ENCODE results near the gene ATP2C1. TPM values are rescaled to one million over a fixed set of nuclear protein-coding genes. Genes with fewer than 3 reads are reported as not detected.

Gene ATP2C1
- total and polyA plus RNA-seq, 2 donors (not counting 3 experiments of a cell fraction or from before 2014, with no cell fraction given) = 50.1 to 73.3 TPM

- intact Hi-C loops (cut with micrococcal nuclease) = no loop called here
- no peak overlapping the region for H3K4me3 ChIP-seq (replicated peaks in 1 of 3; ENCODE audit: insufficient read depth in 1 of 3, low read depth in 1 of 3, low read length in 3 of 3)
- H2AFZ ChIP-seq (ENCODE audit: low read depth, low read length) = no peak overlapping the region
- dilution Hi-C loops (cut with MboI; ENCODE audit: extremely low pct_ligation_motif_present, low sequenced_read_pairs) = no loop called here
- ChIA-PET CTCF (interaction anchor here (0.6 to 0.8 kb wide), 2 partner anchors 47 to 264 kb away, joined by 3 read pairs; no protein-coding TSS in a partner anchor), POLR2A (no interaction called here)
- FAIRE-seq (no peak), DNase-seq (ENCODE audit: low read depth, low spot score) (no peak)
- H3K36me3 ChIP-seq (ENCODE audit: control insufficient read depth in 2 of 2, extremely low read depth in 1 of 2, insufficient read depth in 2 of 2, low read length in 2 of 2) = no peaks in the 10 kb centered on the region
- H4K20me1 ChIP-seq (replicated peaks; ENCODE audit: control insufficient read depth, extremely low read depth, insufficient read depth, low read length) = peaks cover 3% of the 10 kb centered on the region
- H3K9me1 ChIP-seq (replicated peaks; ENCODE audit: control insufficient read depth, extremely low read depth, insufficient read depth, low read length) = no peaks in the 10 kb centered on the region
- peaks cover 7% of the 10 kb centered on the region for H3K4me1 ChIP-seq (ENCODE audit: control insufficient read depth, extremely low read depth, insufficient read depth, low read length)
- no peak overlapping the region for H3K4me2 ChIP-seq (ENCODE audit: insufficient read depth, low read length)
- peaks cover 99% of the 10 kb centered on the region for H3K79me2 ChIP-seq (ENCODE audit: control insufficient read depth, insufficient read depth, low read length)
- H3K9me3 ChIP-seq (replicated peaks; ENCODE audit: control insufficient read depth, insufficient read depth, low read length) = no peaks in the 10 kb centered on the region
- BruUV-seq (replicated peaks) = no TSS peak
- no peak for TF ChIP-seq MAX (IDR thresholded peaks at IDR 0.05; ENCODE audit: insufficient read depth, insufficient read length)
- no peak overlapping the region for H3K9ac ChIP-seq (replicated peaks; ENCODE audit: extremely low read depth, insufficient read depth, low read length)
- no peaks in the 10 kb centered on the region for H3K27me3 ChIP-seq (ENCODE audit: control insufficient read depth in 2 of 2, insufficient read depth in 2 of 2, low read length in 2 of 2)
- no peak overlapping the region for H3K27ac ChIP-seq (ENCODE audit: insufficient read depth, low read depth, low read length)
Observed at GRCh38 chr3:130903412-130903908, 9.6 kb downstream of the ATP2C1 start.

GRCh38 chr3:130904491-130904890, 10.6 kb downstream of the ATP2C1 start:
- Histone ChIP-seq H3K9ac (replicated peaks; ENCODE audit: extremely low read depth, insufficient read depth, low read length) (no peak overlapping the region), H3K79me2 (ENCODE audit: control insufficient read depth, insufficient read depth, low read length) (peaks cover 99% of the 10 kb centered on the region), H2AFZ (ENCODE audit: low read depth, low read length) (no peak overlapping the region), H3K27me3 (ENCODE audit: control insufficient read depth in 2 of 2, insufficient read depth in 2 of 2, low read length in 2 of 2) (no peaks in the 10 kb centered on the region), H3K36me3 (ENCODE audit: control insufficient read depth in 2 of 2, extremely low read depth in 1 of 2, insufficient read depth in 2 of 2, low read length in 2 of 2) (no peaks in the 10 kb centered on the region), H3K9me3 (replicated peaks; ENCODE audit: control insufficient read depth, insufficient read depth, low read length) (no peaks in the 10 kb centered on the region), H4K20me1 (replicated peaks; ENCODE audit: control insufficient read depth, extremely low read depth, insufficient read depth, low read length) (peaks cover 10% of the 10 kb centered on the region), H3K4me1 (ENCODE audit: control insufficient read depth, extremely low read depth, insufficient read depth, low read length) (peaks cover 7% of the 10 kb centered on the region), H3K9me1 (replicated peaks; ENCODE audit: control insufficient read depth, extremely low read depth, insufficient read depth, low read length) (no peaks in the 10 kb centered on the region), H3K4me3 (replicated peaks in 1 of 3; ENCODE audit: insufficient read depth in 1 of 3, low read depth in 1 of 3, low read length in 3 of 3) (no peak overlapping the region), H3K27ac (ENCODE audit: insufficient read depth, low read depth, low read length) (no peak overlapping the region), H3K4me2 (ENCODE audit: insufficient read depth, low read length) (no peak overlapping the region)
- no TSS peak for BruUV-seq (replicated peaks)
- intact Hi-C loops (cut with micrococcal nuclease) (no loop called here), dilution Hi-C loops (cut with MboI; ENCODE audit: extremely low pct_ligation_motif_present, low sequenced_read_pairs) (no loop called here)
- CTCF ChIA-PET = no interaction called here
- no peak for DNase-seq (ENCODE audit: low read depth, low spot score)
- TF ChIP-seq POLR2AphosphoS5 (IDR thresholded peaks at IDR 0.05; ENCODE audit: insufficient read depth, low read depth, low read length) = no peak
- TF ChIP-seq MYC (IDR thresholded peaks at IDR 0.05; ENCODE audit: low read depth, low read length) = no peak
- TF ChIP-seq POLR2A (IDR thresholded peaks at IDR 0.05; ENCODE audit: low read depth, low read length) = no peak
- TF ChIP-seq FOS (IDR thresholded peaks at IDR 0.05; ENCODE audit: borderline replicate concordance, insufficient read depth, low read length) = no peak
- no peak for TF ChIP-seq JUN (IDR thresholded peaks at IDR 0.05; ENCODE audit: borderline replicate concordance, insufficient read depth, insufficient read length, low read depth)
- no peak for TF ChIP-seq EZH2 (IDR thresholded peaks at IDR 0.05; ENCODE audit: borderline replicate concordance, low read depth, low read length, severe bottlenecking)
- TF ChIP-seq GATA2 (IDR thresholded peaks at IDR 0.05; ENCODE audit: insufficient read depth, insufficient read length, low read depth, low read length) = no peak
- TF ChIP-seq MAX (IDR thresholded peaks at IDR 0.05; ENCODE audit: insufficient read depth, insufficient read length) = no peak
- no peak for TF ChIP-seq CTCF (IDR thresholded peaks at IDR 0.05; ENCODE audit: extremely low read depth in 1 of 2, insufficient read depth in 1 of 2, low read depth in 1 of 2, low read length in 2 of 2)
- POLR2A ChIA-PET = no interaction called here
- FAIRE-seq = no peak

All from endothelial cell of umbilical vein (primary cell).